GM18498 (cell line): ENCODE data around the gene EFCAB10.
"Not testable (repeated sequence)": the region's sequence is repeated elsewhere in the genome, so short reads cannot be mapped to it uniquely, and the experiment has no call there.

ENCODE experiments used
- ATAC-seq: cut with Tn5 transposase; IDR thresholded peaks from one replicate; pipeline ENCODE4 v1.9.1; 2021; ENCODE audit warnings: mild to moderate bottlenecking, moderate library complexity; ENCODE audit not compliant: unreplicated experiment

Gene EFCAB10

DNA sequence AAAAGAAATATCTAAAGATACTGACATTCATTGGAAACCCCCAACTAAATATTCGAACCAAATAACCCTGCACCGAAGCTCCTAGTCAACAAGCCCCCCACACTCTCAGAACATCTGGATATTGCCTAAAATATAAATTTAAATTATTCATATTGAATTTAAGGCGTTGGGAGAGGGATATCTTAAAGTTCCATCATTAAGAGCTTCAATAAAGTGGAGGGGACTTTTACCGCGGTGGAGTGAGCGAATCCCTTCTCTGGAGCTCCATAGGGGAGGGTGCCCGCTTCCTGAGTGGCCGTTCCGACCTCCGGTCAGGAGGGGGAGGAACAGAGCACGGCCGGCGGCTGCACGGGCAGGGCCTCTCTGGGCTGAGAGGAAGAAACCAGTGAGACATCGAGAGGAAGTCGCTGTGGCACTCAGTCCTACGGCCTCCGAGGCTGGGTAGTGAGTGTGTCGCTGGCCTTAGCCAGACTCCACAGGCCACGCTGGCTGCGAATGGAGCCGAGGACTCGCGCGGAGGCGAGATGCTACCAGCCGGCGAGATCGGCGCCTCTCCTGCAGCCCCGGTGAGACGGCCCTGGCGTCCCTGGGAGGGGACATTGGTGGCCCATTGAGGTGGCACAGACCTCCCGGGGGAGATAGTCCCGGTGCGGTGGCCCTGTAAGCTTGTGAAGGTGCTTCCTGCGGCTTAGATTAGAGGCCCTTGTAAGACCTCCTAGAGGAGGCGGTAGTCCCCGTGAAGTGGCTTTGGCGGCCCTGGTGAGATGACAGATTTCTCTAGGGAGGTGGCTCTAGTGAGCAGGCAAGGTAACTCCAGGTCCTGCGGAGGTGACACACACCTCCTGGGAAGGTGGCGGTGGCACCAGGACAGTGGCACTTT, 49.3 kb downstream of the EFCAB10 start, which contains the start of gene RINT1:
TSS of gene RINT1 (plus strand) at position 410 of the 880 bp plus-strand sequence. CDS start at position 525, 115 bp downstream.
- ATAC-seq, result peak; percentile 97

- no peak for ATAC-seq
Observed at GRCh38 chr7:105530546-105530945, 50.7 kb downstream of the EFCAB10 start.

DNA sequence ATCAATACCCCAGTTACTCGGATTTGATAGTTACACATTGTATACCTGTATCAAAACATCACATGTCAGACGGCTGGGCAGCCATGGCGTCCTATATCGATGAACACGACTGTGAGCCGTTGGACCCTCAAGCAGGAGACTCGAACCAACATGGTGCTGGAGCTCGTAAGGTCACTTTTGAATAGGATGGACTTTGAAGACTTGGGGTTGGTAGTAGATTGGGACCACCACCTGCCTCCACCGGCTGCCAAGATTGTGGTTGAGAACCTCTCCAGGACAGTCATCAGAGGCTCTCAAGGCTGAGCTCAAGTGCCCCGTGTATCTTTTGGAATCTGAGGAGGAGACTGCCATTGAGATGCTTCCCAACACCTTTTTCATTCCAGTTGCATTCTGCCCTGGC, 51.2 kb downstream of the EFCAB10 start:
- no peak for ATAC-seq

DNA sequence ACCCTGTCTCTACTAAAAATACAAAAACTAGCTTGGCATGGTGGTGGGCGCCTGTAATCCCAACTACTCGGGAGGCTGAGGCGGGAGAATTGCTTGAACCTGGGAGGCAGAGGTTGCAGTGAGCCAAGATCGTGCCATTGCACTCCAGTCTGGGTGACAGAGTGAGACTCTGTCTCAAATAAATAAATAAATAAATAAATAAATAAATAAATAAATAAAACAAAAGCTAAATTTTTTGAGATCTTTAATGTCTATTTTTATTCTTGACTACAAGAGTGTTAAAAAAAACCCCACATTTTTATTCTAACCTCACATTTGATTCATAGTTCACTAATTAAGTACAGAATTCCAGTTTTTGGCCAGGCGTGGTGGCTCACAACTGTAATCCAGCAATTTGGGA, 53.6 kb downstream of the EFCAB10 start:
- not testable (repeated sequence) for ATAC-seq

- no peak for ATAC-seq
Observed at GRCh38 chr7:105524840-105525239, 56.5 kb downstream of the EFCAB10 start.

DNA sequence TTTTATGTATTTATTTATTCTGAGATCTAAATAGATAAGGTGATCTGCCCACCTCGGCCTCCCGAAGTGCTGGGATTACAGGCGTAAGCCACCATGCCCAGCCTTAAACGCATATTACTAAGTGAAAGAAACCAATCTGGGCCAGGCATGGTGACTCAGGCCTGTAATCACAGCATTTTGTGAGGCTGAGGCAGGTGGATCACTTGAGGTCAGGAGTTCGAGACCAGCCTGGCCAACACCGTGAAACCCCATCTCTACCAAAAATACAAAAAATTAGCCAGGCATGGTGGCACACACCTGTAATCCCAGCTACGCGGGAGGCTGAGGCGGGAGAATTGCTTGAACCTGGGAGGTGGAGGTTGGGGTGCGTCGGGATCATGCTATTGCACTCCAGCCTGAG, 56.9 kb downstream of the EFCAB10 start:
- ATAC-seq, result not testable (repeated sequence)

DNA sequence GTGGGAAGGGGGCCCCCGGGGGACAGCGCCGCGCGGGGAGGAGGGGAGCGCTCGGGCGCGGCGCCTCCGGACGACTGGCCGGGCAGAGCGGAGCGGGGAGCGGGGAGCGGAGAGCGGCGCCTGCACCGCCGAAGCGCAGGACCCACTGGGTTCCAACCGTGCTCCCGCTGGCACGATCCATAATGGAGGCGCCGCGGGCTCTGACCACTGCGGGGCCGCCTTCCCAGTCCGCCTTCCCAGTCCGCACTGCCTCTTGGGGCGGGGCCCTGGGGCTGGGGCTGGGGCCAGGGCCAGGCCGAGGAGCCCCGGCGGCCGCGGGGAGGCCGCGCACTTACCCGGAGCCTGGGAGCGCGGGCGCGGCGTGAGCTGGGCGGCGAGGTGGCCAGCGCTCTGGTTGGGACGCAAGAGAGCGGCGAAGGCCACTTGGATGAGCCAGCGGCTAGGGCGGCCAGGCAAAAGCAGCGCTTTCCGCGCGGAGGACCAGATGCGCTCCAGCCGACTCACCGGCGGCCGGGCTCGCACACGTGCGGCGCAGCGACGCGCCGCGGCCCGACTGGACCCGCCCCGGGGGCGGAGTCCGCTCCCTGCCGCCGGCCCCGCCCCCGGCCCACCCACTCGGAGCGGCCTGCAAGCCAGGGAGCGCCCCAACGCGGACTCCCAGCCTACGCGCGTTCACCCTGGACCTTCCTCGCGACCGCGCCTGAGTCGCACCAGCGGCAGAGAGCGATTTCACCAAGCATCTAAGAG, 59.4 kb downstream of the EFCAB10 start, which contains the start of gene PUS7:
TSS of gene PUS7 (minus strand) at position 555 of the 747 bp plus-strand sequence. CDS start 13,759 bp downstream, outside the sequence.
- ATAC-seq, result peak; percentile 91

DNA sequence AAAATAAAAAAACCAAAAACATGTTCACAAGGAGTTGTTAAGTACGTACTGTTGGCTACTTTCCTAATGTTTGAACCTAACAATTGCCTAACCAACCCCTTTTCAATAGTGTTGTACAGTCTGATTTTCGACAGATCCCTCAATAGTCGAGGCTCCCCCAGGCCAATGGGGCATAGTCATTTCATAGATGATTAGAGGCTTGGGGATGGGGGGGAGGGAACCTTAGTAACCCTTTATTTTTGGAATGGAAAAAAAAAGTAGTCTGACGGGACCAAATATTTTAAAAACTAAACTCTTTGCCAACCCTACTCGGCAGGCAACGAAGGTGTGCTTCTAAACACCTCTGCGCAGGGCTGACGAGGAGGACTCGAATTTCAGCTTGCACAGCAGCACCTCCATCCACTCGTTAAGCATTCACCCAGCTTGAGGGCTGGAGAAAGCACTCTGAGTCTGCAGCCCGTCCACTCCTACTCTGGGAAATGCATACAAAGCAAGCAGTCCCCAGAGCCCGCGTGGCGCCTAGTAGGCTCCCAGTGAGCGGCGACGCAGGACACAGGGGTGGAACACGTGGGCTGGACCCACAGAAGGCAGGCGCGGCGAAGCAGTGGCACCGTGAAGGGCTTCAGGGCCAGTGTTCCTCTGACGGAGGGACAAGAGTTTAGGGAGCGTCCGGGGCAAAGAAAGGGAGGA, 60.1 kb downstream of the EFCAB10 start:
- ATAC-seq, result peak; percentile 44

GRCh38 chr7:105520620-105521019, 60.7 kb downstream of the EFCAB10 start:
- ATAC-seq, result not testable (repeated sequence)

DNA sequence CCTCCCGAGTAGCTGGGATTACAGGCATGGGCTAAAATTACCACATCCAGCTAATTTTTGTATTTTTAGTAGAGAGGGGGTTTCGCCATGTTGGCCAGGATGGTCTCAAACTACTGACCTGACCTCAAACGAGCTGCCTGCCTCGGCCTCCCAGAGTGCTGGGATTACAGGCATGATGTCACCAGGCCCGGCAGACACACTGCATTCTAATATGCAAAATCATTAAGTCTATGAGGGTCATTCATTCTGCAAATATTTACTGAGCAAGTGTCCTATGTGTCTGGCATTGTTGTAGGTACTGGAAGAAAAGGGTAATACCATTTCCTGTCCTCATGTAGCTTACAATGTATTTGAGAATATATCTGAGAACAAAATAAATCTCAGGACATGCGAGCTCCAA, 61.9 kb downstream of the EFCAB10 start:
- ATAC-seq, result no peak

DNA sequence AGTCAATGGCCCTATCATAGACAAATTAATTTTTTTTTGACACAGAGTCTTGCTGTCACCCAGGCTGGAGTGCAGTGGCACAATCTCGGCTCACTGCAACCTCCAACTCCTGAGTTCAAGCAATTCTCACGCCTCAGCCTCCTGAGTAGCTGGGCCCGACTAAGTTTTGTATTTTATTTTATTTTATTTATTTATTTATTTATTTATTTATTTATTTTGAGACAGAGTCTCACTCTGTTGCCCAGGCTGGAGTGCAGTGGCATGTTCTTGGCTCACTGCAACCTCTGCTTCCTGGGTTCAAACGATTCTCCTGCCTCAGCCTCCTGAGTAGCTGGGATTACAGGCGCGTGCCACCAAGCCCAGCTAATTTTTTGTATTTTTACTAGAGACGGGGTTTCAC, 65.7 kb downstream of the EFCAB10 start:
- ATAC-seq, result not testable (repeated sequence)
